IMR-90 (cell line): ENCODE results near the gene PIP5K1A.

Experiments used
- BHLHE40 ChIP-seq: fragments of 150-350 bp; IDR thresholded peaks from 2 replicates; pipeline ENCODE4 v1.6.1; 2016; ENCODE audit warnings: mild to moderate bottlenecking, low read depth, low read length
- CEBPB ChIP-seq: IDR thresholded peaks from 2 replicates; pipeline ENCODE4 v1.6.1; 2012; ENCODE audit warnings: low read depth, low read length, improper control_type of control experiment
- CHD1 ChIP-seq: IDR thresholded peaks from 2 replicates; pipeline ENCODE4 v1.6.1; 2012; ENCODE audit warnings: low read depth, low read length, improper control_type of control experiment
- CTCF ChIP-seq: conservative IDR thresholded peaks from 2 replicates; pipeline ENCODE4 v1.5.1; 2012; ENCODE audit warnings: mild to moderate bottlenecking, low read depth, low read length, improper control_type of control experiment
- FOS ChIP-seq: fragments of 150-350 bp; IDR thresholded peaks from 2 replicates; pipeline ENCODE4 v1.6.1; 2016; ENCODE audit warnings: low read depth, low read length
- MAZ ChIP-seq: IDR thresholded peaks from 2 replicates; pipeline ENCODE4 v1.6.1; 2012; ENCODE audit warnings: low read depth, mild to moderate bottlenecking, low read length, improper control_type of control experiment, moderate library complexity, borderline replicate concordance
- MXI1 ChIP-seq: IDR thresholded peaks from 2 replicates; pipeline ENCODE4 v1.6.1; 2012; ENCODE audit warnings: low read depth, mild to moderate bottlenecking, low read length, moderate library complexity, borderline replicate concordance
- POLR2A ChIP-seq: IDR thresholded peaks from 2 replicates; pipeline ENCODE4 v1.6.1; 2012; ENCODE audit warnings: mild to moderate bottlenecking, low read depth, low read length
- RAD21 ChIP-seq: IDR thresholded peaks from 2 replicates; pipeline ENCODE4 v1.6.1; 2012; ENCODE audit warnings: low read length, improper control_type of control experiment
- RFX5 ChIP-seq: IDR thresholded peaks from 2 replicates; pipeline ENCODE4 v1.8.0; 2012; ENCODE audit warnings: low read depth, mild to moderate bottlenecking, low read length, moderate library complexity
- SMC3 ChIP-seq: fragments of 150-350 bp; IDR thresholded peaks from 2 replicates; pipeline ENCODE4 v1.6.1; 2016; ENCODE audit warnings: low read depth, mild to moderate bottlenecking, antibody characterized with exemption, low read length, moderate library complexity
- USF2 ChIP-seq: fragments of 150-350 bp; IDR thresholded peaks from 2 replicates; pipeline ENCODE4 v1.6.1; 2017; ENCODE audit warnings: mild to moderate bottlenecking, antibody characterized with exemption, low read length, low read depth
- TF ChIP-seq, protein P1 (sequence below): fragments of 150-350 bp; IDR thresholded peaks from 2 replicates; pipeline ENCODE4 v1.6.1; 2016; ENCODE audit warnings: low read depth, mild to moderate bottlenecking, low read length, moderate library complexity, borderline replicate concordance

GRCh38 chr1:151187205-151187604 lies 11.1 kb upstream of the PIP5K1A start:
- TF ChIP-seq CTCF (no peak), POLR2A (no peak), SMC3 (no peak), RAD21 (no peak), FOS (no peak), MAZ (no peak), USF2 (no peak), CEBPB (no peak), BHLHE40 (no peak), RFX5 (no peak), CHD1 (no peak), MXI1 (no peak)
- TF ChIP-seq, protein P1, sequence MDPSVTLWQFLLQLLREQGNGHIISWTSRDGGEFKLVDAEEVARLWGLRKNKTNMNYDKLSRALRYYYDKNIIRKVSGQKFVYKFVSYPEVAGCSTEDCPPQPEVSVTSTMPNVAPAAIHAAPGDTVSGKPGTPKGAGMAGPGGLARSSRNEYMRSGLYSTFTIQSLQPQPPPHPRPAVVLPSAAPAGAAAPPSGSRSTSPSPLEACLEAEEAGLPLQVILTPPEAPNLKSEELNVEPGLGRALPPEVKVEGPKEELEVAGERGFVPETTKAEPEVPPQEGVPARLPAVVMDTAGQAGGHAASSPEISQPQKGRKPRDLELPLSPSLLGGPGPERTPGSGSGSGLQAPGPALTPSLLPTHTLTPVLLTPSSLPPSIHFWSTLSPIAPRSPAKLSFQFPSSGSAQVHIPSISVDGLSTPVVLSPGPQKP = no peak
